NCI-H1436 treated with DMSO at 0.1 percent for 48 hours (cell line): ENCODE measurements around the gene CDC25B.

Experiments
- DNase-seq: peaks from one replicate; lab custom pipeline; 2025; lab: John Stamatoyannopoulos, UW

CDC25B gene

GRCh38 chr20:3804254-3804751 lies 8.2 kb downstream of the CDC25B start:
- DNase-seq = no peak

GRCh38 chr20:3804781-3805180 lies 8.7 kb downstream of the CDC25B start:
- DNase-seq = no peak

- DNase-seq = no peak
Observed at GRCh38 chr20:3808544-3808943, 12.4 kb downstream of the CDC25B start.

GRCh38 chr20:3811467-3812258 lies 15.6 kb downstream of the CDC25B start:
- DNase-seq = peak; percentile 87

- no peak for DNase-seq
Observed at GRCh38 chr20:3812259-3812681, 16.2 kb downstream of the CDC25B start.

GRCh38 chr20:3812975-3813847 lies 17.1 kb downstream of the CDC25B start:
- DNase-seq = no peak

- DNase-seq = no peak
Observed at GRCh38 chr20:3813848-3814581, 17.9 kb downstream of the CDC25B start.

- DNase-seq = no peak
Observed at GRCh38 chr20:3814928-3815495, 18.9 kb downstream of the CDC25B start.

- no peak for DNase-seq
Observed at GRCh38 chr20:3815703-3816315, 19.7 kb downstream of the CDC25B start.

GRCh38 chr20:3818155-3819151 lies 22.3 kb downstream of the CDC25B start:
- no peak for DNase-seq

GRCh38 chr20:3819411-3820047 lies 23.4 kb downstream of the CDC25B start:
- DNase-seq = no peak

- peak; percentile 80 for DNase-seq
Observed at GRCh38 chr20:3820048-3820900, 24.2 kb downstream of the CDC25B start, which contains the start of gene AP5S1. TSS of gene AP5S1 (plus strand) at chr20:3820547. CDS start at chr20:3822118, 1,571 bp downstream.

GRCh38 chr20:3820901-3821727 lies 25.0 kb downstream of the CDC25B start:
- no peak for DNase-seq

GRCh38 chr20:3821996-3822395 lies 25.9 kb downstream of the CDC25B start:
- DNase-seq = no peak

GRCh38 chr20:3823881-3824280 lies 27.8 kb downstream of the CDC25B start:
- no peak for DNase-seq

- DNase-seq = no peak
Observed at GRCh38 chr20:3825526-3825925, 29.4 kb downstream of the CDC25B start.

- DNase-seq = no peak
Observed at GRCh38 chr20:3826420-3826819, 30.3 kb downstream of the CDC25B start.

GRCh38 chr20:3828798-3829197 lies 32.7 kb downstream of the CDC25B start:
- no peak for DNase-seq
